ENCODE data around the gene CCDC61. TPM values are rescaled to one million over a fixed set of nuclear protein-coding genes. Genes with fewer than 3 reads are reported as not detected.
A peak's percentile ranks its signal among the peaks of the same experiment; 100 is the strongest.

The CCDC61 gene
- polyA plus RNA-seq, 3 donors, result 4.3 to 8.8 (median 6.1) TPM

GRCh38 chr19:45973553-45974338, 21.5 kb upstream of the CCDC61 start, which contains the start of gene NOVA2:
Gene NOVA2 (minus strand): TSS chr19:45973865. CDS start chr19:45973351, 514 bp downstream.
- Histone ChIP-seq H2AFZ (ENCODE audit: insufficient read depth, low read depth, low read length, poor library complexity, severe bottlenecking) (no peak within 1 kb of the TSS), H3K4me2 (replicated peaks; ENCODE audit: extremely low read depth, low read length, poor library complexity, severe bottlenecking) (no peak within 1 kb of the TSS), H3K36me3 (replicated peaks in 1 of 2; ENCODE audit: control insufficient read depth in 1 of 2, insufficient read depth in 2 of 2, low read length in 2 of 2) (no peaks in the 10 kb centered on the region), H3K9me3 (replicated peaks in 1 of 2; ENCODE audit: control insufficient read depth in 1 of 2, insufficient read depth in 1 of 2, low read length in 2 of 2) (peaks cover 3 to 16% of the 10 kb centered on the region in 2 donors), H3K27ac (ENCODE audit: low read depth in 1 of 2, low read length in 2 of 2) (no peak within 1 kb of the TSS), H3K79me2 (ENCODE audit: insufficient read depth, low read length) (no peaks in the 10 kb centered on the region), H3K27me3 (ENCODE audit: control insufficient read depth in 2 of 2, insufficient read depth in 2 of 2, low read length in 2 of 2) (peaks cover 41 to 61% of the 10 kb centered on the region in 2 donors), H3K9ac (ENCODE audit: insufficient read depth, low read length, poor library complexity, severe bottlenecking) (no peak within 1 kb of the TSS), H3K4me1 (ENCODE audit: control insufficient read depth in 1 of 2, insufficient read depth in 2 of 2, low read length in 2 of 2) (peaks cover 13 to 14% of the 10 kb centered on the region in 2 donors), H3K4me3 (replicated peaks in 1 of 3; ENCODE audit: low read depth in 2 of 3, low read length in 3 of 3) (no peak within 1 kb of the TSS), H4K20me1 (ENCODE audit: insufficient read depth, low read length) (no peaks in the 10 kb centered on the region)
- Mint-ChIP-seq H3K36me3 (peaks cover 0 to 13% of the 10 kb centered on the region in 2 donors), H3K27me3 (ENCODE audit: low read depth in 3 of 3) (peaks cover 57 to 87% (median 68%) of the 10 kb centered on the region in 3 donors), H3K4me1 (peaks cover 20% of the 10 kb centered on the region), H3K4me3 (peak within 1 kb of the TSS; percentile 12 to 80), H3K9me3 (peaks cover 2 to 19% (median 15%) of the 10 kb centered on the region in 7 donors), H3K27ac (peak within 1 kb of the TSS in 3 of 7 donors; percentile 33 to 80 (median 58))
- DNase-seq, result peak in 1 of 3 donors; percentile 44
- TF ChIP-seq, protein P1, sequence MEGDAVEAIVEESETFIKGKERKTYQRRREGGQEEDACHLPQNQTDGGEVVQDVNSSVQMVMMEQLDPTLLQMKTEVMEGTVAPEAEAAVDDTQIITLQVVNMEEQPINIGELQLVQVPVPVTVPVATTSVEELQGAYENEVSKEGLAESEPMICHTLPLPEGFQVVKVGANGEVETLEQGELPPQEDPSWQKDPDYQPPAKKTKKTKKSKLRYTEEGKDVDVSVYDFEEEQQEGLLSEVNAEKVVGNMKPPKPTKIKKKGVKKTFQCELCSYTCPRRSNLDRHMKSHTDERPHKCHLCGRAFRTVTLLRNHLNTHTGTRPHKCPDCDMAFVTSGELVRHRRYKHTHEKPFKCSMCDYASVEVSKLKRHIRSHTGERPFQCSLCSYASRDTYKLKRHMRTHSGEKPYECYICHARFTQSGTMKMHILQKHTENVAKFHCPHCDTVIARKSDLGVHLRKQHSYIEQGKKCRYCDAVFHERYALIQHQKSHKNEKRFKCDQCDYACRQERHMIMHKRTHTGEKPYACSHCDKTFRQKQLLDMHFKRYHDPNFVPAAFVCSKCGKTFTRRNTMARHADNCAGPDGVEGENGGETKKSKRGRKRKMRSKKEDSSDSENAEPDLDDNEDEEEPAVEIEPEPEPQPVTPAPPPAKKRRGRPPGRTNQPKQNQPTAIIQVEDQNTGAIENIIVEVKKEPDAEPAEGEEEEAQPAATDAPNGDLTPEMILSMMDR (IDR thresholded peaks at IDR 0.05), result no peak
- 7% methylated on average over 49 of the region's 58 CpGs for WGBS (ENCODE audit: insufficient coverage)
- intact Hi-C loops (cut with micrococcal nuclease), result no loop called here

DNA sequence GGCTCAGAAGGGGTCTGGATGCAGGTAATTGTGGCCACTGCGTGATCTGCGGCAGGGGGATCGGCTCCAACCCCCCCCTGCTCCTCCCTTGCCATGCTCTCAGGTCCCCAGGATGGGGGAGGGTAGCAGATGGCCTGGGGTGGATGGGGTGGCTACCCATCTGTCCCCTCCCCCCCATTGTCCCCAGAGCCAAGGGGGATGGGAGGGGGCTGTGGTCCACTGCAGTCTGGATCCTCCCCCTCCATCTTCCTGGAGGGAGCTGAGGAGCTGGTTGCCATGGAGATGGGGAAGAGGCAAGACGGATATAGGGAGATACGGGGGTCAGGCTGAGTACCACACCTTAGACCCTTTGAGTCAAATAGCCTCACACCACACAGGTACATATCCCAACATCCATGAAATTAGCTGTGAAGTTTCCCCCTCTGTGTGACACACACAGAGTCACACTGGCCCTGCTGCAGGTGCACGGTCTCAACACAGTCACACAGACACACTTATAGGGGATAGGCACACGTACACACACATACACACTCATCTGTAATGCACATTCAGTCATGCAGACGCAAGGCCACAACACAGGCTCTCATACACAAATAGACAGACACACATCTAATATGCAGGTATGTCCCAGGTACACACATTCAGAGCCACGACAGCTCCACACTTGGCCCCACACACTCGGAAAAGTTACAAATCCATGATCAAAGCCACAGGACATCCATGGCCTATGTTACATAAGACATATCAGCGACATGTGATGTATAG, 19.8 kb upstream of the CCDC61 start:
- Histone ChIP-seq H3K36me3 (replicated peaks in 1 of 2; ENCODE audit: control insufficient read depth in 1 of 2, insufficient read depth in 2 of 2, low read length in 2 of 2) (no peaks in the 10 kb centered on the region), H3K4me2 (replicated peaks; ENCODE audit: extremely low read depth, low read length, poor library complexity, severe bottlenecking) (no peak overlapping the region), H3K4me3 (replicated peaks in 1 of 3; ENCODE audit: low read depth in 2 of 3, low read length in 3 of 3) (no peak overlapping the region), H3K9me3 (replicated peaks in 1 of 2; ENCODE audit: control insufficient read depth in 1 of 2, insufficient read depth in 1 of 2, low read length in 2 of 2) (peaks cover 3 to 16% of the 10 kb centered on the region in 2 donors), H3K4me1 (ENCODE audit: control insufficient read depth in 1 of 2, insufficient read depth in 2 of 2, low read length in 2 of 2) (peaks cover 13 to 14% of the 10 kb centered on the region in 2 donors), H2AFZ (ENCODE audit: insufficient read depth, low read depth, low read length, poor library complexity, severe bottlenecking) (no peak overlapping the region), H4K20me1 (ENCODE audit: insufficient read depth, low read length) (no peaks in the 10 kb centered on the region), H3K27ac (ENCODE audit: low read depth in 1 of 2, low read length in 2 of 2) (no peak overlapping the region), H3K79me2 (ENCODE audit: insufficient read depth, low read length) (no peaks in the 10 kb centered on the region), H3K27me3 (ENCODE audit: control insufficient read depth in 2 of 2, insufficient read depth in 2 of 2, low read length in 2 of 2) (peaks cover 39 to 52% of the 10 kb centered on the region in 2 donors), H3K9ac (ENCODE audit: insufficient read depth, low read length, poor library complexity, severe bottlenecking) (no peak overlapping the region)
- Mint-ChIP-seq H3K27ac (peak overlapping the region in 1 of 7 donors; percentile 5), H3K27me3 (ENCODE audit: low read depth in 3 of 3) (peaks cover 48 to 76% (median 56%) of the 10 kb centered on the region in 3 donors), H3K36me3 (peaks cover 0 to 13% of the 10 kb centered on the region in 2 donors), H3K4me1 (peaks cover 20% of the 10 kb centered on the region), H3K9me3 (peaks cover 2 to 19% (median 15%) of the 10 kb centered on the region in 7 donors), H3K4me3 (peak overlapping the region in 1 of 2 donors; percentile 64)
- no peak for DNase-seq
- WGBS (ENCODE audit: insufficient coverage), result 89% methylated on average over 6 of the region's 11 CpGs
- TF ChIP-seq, protein P1 (IDR thresholded peaks at IDR 0.05), result no peak
- intact Hi-C loops (cut with micrococcal nuclease), result no loop called here
